ENCODE measurements around the gene PLCD3.

PLCD3 gene

GRCh38 chr17:45155029-45155428, 22.7 kb upstream of the PLCD3 start:
- DNase-seq = no peak
- H3K4me1 Mint-ChIP-seq = peaks cover 49% of the 10 kb centered on the region
- no peak for TF ChIP-seq CTCF (IDR thresholded peaks at IDR 0.05)
- peaks cover 23% of the 10 kb centered on the region for H3K36me3 Mint-ChIP-seq (ENCODE audit: low read depth)
- H3K27ac Mint-ChIP-seq = peak overlapping the region; percentile 50
- H3K4me3 Mint-ChIP-seq = no peak overlapping the region
- no peaks in the 10 kb centered on the region for H3K9me3 Mint-ChIP-seq
- peaks cover 2% of the 10 kb centered on the region for H3K27me3 Mint-ChIP-seq (ENCODE audit: low read depth, poor library complexity)

- DNase-seq = no peak
- Mint-ChIP-seq H3K4me3 (peak overlapping the region; percentile 100), H3K27me3 (ENCODE audit: low read depth, poor library complexity) (peaks cover 12% of the 10 kb centered on the region), H3K9me3 (no peaks in the 10 kb centered on the region), H3K27ac (peak overlapping the region; percentile 41), H3K4me1 (peaks cover 39% of the 10 kb centered on the region), H3K36me3 (ENCODE audit: low read depth) (peaks cover 8% of the 10 kb centered on the region)
- no peak for TF ChIP-seq CTCF (IDR thresholded peaks at IDR 0.05)
Observed at GRCh38 chr17:45150911-45151809, 18.8 kb upstream of the PLCD3 start.

GRCh38 chr17:45149669-45150664, 17.7 kb upstream of the PLCD3 start:
- peak overlapping the region; percentile 100 for H3K27ac Mint-ChIP-seq
- peaks cover 9% of the 10 kb centered on the region for H3K27me3 Mint-ChIP-seq (ENCODE audit: low read depth, poor library complexity)
- TF ChIP-seq CTCF (IDR thresholded peaks at IDR 0.05) = no peak
- H3K9me3 Mint-ChIP-seq = no peaks in the 10 kb centered on the region
- H3K4me3 Mint-ChIP-seq = peak overlapping the region; percentile 100
- H3K36me3 Mint-ChIP-seq (ENCODE audit: low read depth) = no peaks in the 10 kb centered on the region
- DNase-seq = peak; percentile 58
- peaks cover 38% of the 10 kb centered on the region for H3K4me1 Mint-ChIP-seq

GRCh38 chr17:45149037-45149668, 16.8 kb upstream of the PLCD3 start:
- Mint-ChIP-seq H3K4me3 (peak overlapping the region; percentile 100), H3K27me3 (ENCODE audit: low read depth, poor library complexity) (peaks cover 9% of the 10 kb centered on the region), H3K36me3 (ENCODE audit: low read depth) (no peaks in the 10 kb centered on the region), H3K27ac (peak overlapping the region; percentile 100), H3K9me3 (no peaks in the 10 kb centered on the region), H3K4me1 (peaks cover 40% of the 10 kb centered on the region)
- TF ChIP-seq CTCF (IDR thresholded peaks at IDR 0.05) = peak; percentile 60
- DNase-seq = peak; percentile 84

GRCh38 chr17:45148183-45149036, 16.1 kb upstream of the PLCD3 start, which contains the start of gene HEXIM1:
TSS of gene HEXIM1 (plus strand) at chr17:45148475. CDS start at chr17:45149191, 716 bp downstream.
- H3K36me3 Mint-ChIP-seq (ENCODE audit: low read depth) = no peaks in the 10 kb centered on the region
- TF ChIP-seq CTCF (IDR thresholded peaks at IDR 0.05) = no peak
- H3K4me3 Mint-ChIP-seq = peak within 1 kb of the TSS; percentile 100
- peak within 1 kb of the TSS; percentile 100 for H3K27ac Mint-ChIP-seq
- H3K9me3 Mint-ChIP-seq = no peaks in the 10 kb centered on the region
- peak; percentile 98 for DNase-seq
- peaks cover 47% of the 10 kb centered on the region for H3K4me1 Mint-ChIP-seq
- peaks cover 9% of the 10 kb centered on the region for H3K27me3 Mint-ChIP-seq (ENCODE audit: low read depth, poor library complexity)

Data from nephron progenitor cell (in vitro differentiated cells).